GM11168 (cell line): ENCODE measurements around the gene CCL25.

ENCODE experiments used
- in situ Hi-C: fragments of 300-500 bp; cut with MboI; formaldehyde crosslinking; loops from one replicate; pipeline ENCODE4 v1.12.0; 2022; ENCODE audit warnings: low sequenced_read_pairs; ENCODE audit not compliant: unreplicated experiment

Gene CCL25

DNA sequence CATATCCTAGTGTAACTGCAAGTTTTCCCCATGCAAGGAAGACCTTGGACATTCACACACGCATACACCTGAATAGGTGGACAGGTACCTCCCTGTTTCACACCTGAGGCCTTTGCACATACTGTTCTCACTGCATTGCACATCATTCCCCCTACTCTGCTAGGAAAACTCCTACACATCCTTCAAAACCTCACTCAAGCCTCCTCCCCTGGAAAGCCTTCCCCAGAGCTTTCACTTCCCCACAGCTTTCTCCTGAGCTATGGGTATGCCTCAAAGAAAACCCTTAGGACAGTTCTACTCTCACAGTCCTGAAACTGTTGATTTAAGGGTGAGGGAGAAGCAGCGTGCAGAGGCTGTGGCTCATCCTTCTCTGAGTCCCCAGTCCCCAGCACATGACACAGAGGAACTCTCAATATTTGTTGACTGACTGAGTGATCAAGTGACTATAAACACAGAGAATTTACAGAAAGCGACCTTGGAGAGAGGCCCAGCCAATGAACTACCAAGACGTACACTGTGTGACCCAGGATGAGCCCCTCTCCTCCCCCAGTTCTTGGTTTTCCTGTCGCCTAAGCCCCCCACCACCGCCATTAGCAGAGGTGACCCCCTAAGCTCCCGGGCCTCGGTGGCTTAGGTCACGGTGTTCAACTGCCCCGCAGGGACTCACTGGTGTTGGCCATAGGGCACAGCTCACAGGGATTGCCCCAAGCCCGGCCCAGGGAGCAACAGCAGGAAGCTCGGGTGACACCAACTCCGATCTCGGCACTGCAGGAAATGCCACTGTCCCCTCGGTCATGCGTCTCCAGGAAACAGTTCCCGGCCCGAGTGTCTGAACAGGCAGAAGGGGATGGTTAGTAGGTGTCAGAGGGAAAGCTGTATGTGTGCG lies 56.2 kb downstream of the CCL25 start:
- in situ Hi-C loops, result no loop called here

DNA sequence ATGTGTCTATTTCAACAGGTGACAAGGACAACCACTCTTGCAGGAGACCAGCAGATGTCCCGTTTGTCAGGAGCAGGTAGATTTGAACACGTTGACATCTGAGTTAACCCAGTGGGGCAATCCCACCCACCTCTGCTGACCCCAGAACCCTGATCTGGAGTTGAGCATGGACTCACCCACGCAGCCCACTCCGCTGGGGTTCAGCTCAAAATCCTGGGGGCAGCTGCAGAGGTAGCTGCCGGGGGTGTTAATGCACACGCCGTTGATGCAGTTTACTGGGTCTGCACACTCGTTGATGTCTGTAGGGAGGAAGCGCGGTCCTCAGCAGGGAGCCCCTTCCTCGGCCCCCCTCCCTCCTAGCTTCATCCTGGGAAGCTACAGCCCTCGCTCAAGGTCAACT lies 56.9 kb downstream of the CCL25 start:
- in situ Hi-C loops, result no loop called here

DNA sequence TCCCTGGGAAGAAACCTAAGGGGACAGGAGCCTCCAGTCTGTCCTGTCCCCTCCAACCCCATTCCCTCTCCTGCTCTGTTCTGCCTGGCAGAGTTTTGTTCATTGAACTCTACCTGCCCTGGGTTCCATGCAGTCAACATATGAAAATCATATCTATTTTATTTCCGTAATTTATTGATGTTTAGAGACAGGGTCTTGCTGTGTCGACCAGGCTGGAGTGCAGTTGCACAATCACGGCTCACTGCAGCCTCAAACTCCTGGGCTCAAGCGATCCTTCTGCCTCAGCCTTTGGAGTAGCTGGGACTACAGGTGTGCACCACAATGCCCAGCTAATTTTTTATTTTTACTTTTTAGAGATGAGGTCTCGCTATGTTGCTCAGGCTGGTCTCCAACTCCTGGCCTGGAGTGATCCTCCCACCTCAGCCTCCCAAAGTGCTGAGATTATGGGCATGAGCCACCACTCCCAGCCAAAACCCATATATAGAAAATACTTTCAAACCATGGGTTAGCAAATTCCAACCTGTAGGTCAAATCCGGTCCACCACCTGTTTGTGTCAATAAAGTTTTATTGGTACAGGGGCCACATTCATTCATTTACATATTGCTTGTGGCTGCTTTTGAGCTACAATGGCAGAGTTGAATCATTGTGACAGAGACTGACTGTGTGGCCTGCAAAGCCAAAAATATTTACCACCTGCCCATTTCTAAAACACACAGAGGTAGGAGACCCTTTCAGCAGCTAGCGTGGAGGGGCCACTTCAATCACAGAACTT lies 57.5 kb downstream of the CCL25 start:
- in situ Hi-C loops, result no loop called here

DNA sequence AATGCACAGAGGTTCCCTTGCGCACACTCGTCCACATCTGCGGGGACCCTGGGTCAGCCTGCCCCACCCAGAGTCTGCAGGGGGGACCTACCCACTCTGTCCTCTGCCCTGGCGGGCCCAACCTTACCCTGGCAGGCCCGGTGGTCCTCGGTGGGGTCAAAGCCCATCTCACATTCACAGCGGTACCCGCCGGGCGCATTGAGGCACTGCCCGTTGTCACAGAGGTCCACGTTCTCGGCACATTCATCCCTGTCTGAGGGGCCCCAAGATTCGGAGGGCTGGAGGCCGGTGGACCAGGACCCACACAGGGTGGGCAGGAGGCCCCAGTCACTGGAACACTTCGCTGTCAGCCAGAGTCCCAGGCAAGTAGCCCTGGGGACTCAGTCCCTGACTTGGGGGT lies 58.4 kb downstream of the CCL25 start:
- in situ Hi-C loops, result no loop called here

DNA sequence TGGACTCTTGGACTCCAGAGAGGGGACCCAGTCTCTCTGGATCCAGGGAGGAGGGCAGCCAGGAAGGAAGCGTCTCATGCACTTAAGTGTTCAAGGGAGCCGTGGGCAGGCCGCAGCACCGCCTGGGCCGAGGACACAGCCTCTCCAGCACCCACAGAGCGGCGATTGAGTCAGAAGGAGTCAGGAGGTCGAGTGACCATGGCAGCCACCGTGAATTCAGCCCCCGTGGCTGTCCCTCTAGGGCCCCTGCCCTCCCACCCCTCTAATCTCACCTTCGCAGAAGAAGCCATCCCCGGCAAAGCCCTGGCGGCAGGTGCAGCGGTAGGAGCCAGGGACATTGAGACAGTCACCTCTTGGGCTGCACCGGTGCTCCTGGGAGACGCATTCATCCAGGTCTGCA lies 58.8 kb downstream of the CCL25 start:
- in situ Hi-C loops, result no loop called here
